ENCODE results near the gene ABL1. TPM values are rescaled to one million over a fixed set of nuclear protein-coding genes. Genes with fewer than 3 reads are reported as not detected.

Gene ABL1
- total and polyA plus RNA-seq, 2 of the 13 experiments (the other 11 are each of a cell fraction or from before 2014, with no cell fraction given), result 10.8 to 20.4 TPM

GRCh38 chr9:130817914-130818313, 17.1 kb upstream of the ABL1 start (continued):
- TF ChIP-seq ZNF318 (CRISPR knock-in tag; IDR thresholded peaks at IDR 0.05) (no peak), ZC3H13 (CRISPR knock-in tag; IDR thresholded peaks at IDR 0.05) (no peak), NCOR1 (IDR thresholded peaks at IDR 0.05; ENCODE audit: borderline replicate concordance, low read length) (no peak), POLR2AphosphoS2 (IDR thresholded peaks at IDR 0.05; ENCODE audit: low read depth, low read length) (no peak), EZH2 (conservative IDR thresholded peaks at IDR 0.05; ENCODE audit: low read depth, low read length) (no peak), ZNF343 (CRISPR knock-in tag; IDR thresholded peaks at IDR 0.05) (no peak), NBN (conservative IDR thresholded peaks at IDR 0.05) (no peak), ZNF382 (CRISPR knock-in tag; IDR thresholded peaks at IDR 0.05; ENCODE audit: borderline replicate concordance) (no peak), ZFY (CRISPR knock-in tag; IDR thresholded peaks at IDR 0.05) (no peak), ATRX (CRISPR knock-in tag; IDR thresholded peaks at IDR 0.05; ENCODE audit: borderline replicate concordance) (no peak), ZNF326 (CRISPR knock-in tag; IDR thresholded peaks at IDR 0.05; ENCODE audit: borderline replicate concordance) (no peak), UBTF (CRISPR knock-in tag; IDR thresholded peaks at IDR 0.05) (no peak), ZGPAT (CRISPR knock-in tag; IDR thresholded peaks at IDR 0.05) (no peak)

Measured in HepG2 (cell line).